Upper lobe of left lung (tissue), 4 donors: ENCODE results near the gene CYB5A.

Experiments used
- POLR2A ChIP-seq, 4 donors: fragments of 450-650 bp; IDR thresholded peaks; one replicate each; pipeline ENCODE4 v1.5.1; 2016 to 2017; ENCODE audit warnings: antibody characterized with exemption in 4 of 4, mild to moderate bottlenecking in 2 of 4
- TF ChIP-seq, protein P1 (sequence below), 6 experiments: fragments of 450-650 bp in 4 of 6; fragments of 200-600 bp in 2 of 6; sonication (generic) in 2 of 6; IDR thresholded peaks; one replicate each; pipeline ENCODE4 v1.5.1; 2016 to 2019; ENCODE audit warnings: antibody characterized with exemption in 6 of 6

DNA sequence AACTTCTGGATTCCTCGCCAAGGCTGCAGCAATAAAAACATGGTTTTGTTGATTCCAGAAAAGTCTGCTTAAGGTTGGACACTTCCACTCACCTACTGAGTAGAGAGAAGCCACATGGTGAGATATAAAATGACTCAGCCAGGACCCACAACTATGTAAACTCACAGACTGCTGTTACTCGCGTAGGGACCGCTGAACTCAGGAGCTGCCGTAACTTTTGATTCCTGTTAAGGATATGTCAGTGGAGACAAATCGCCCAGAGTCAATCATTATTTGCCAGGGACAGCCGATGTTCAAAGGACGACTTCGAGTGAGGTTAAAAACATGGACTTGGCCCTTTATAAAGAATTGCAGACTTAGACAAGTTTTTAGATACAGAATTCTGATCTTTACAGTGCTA lies 25.6 kb downstream of the CYB5A start:
- TF ChIP-seq, protein P1, sequence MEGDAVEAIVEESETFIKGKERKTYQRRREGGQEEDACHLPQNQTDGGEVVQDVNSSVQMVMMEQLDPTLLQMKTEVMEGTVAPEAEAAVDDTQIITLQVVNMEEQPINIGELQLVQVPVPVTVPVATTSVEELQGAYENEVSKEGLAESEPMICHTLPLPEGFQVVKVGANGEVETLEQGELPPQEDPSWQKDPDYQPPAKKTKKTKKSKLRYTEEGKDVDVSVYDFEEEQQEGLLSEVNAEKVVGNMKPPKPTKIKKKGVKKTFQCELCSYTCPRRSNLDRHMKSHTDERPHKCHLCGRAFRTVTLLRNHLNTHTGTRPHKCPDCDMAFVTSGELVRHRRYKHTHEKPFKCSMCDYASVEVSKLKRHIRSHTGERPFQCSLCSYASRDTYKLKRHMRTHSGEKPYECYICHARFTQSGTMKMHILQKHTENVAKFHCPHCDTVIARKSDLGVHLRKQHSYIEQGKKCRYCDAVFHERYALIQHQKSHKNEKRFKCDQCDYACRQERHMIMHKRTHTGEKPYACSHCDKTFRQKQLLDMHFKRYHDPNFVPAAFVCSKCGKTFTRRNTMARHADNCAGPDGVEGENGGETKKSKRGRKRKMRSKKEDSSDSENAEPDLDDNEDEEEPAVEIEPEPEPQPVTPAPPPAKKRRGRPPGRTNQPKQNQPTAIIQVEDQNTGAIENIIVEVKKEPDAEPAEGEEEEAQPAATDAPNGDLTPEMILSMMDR (IDR thresholded peaks at IDR 0.05), result no peak
- TF ChIP-seq POLR2A (IDR thresholded peaks at IDR 0.05), result no peak
